ENCODE data around the gene FMN2.

The FMN2 gene

DNA sequence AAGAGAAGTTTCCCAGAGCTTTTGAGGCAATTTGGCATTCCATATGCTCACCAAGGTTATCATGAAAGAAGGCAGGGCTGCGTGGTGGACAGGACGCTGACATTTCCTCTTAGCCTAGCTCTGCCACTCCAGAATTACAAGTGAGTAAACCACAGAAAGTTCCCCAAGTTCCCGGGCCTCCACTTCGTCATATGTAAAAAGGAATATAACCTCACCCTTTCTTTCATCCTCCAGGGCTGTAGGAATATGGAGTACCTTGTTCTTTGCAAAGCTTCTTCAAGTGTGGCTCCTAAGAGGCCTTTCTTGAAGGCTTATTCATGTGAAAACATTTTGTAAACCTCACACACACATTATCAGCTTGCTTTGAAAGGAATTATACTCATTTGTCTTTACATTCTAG lies 310.0 kb downstream of the FMN2 start:
- no peaks in the 10 kb centered on the region for H3K9me3 ChIP-seq (ENCODE audit: control insufficient read depth, low read length)
- no peak overlapping the region for H3K4me2 ChIP-seq (ENCODE audit: low read length)
- no peak overlapping the region for H3K9ac ChIP-seq
- TF ChIP-seq, protein P1, sequence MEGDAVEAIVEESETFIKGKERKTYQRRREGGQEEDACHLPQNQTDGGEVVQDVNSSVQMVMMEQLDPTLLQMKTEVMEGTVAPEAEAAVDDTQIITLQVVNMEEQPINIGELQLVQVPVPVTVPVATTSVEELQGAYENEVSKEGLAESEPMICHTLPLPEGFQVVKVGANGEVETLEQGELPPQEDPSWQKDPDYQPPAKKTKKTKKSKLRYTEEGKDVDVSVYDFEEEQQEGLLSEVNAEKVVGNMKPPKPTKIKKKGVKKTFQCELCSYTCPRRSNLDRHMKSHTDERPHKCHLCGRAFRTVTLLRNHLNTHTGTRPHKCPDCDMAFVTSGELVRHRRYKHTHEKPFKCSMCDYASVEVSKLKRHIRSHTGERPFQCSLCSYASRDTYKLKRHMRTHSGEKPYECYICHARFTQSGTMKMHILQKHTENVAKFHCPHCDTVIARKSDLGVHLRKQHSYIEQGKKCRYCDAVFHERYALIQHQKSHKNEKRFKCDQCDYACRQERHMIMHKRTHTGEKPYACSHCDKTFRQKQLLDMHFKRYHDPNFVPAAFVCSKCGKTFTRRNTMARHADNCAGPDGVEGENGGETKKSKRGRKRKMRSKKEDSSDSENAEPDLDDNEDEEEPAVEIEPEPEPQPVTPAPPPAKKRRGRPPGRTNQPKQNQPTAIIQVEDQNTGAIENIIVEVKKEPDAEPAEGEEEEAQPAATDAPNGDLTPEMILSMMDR (IDR thresholded peaks at IDR 0.05) = no peak
- H2AFZ ChIP-seq = no peak overlapping the region
- H3K27me3 ChIP-seq (ENCODE audit: control insufficient read depth, insufficient read depth, low read length) = no peaks in the 10 kb centered on the region
- no peak overlapping the region for H3K27ac ChIP-seq
- H3K79me2 ChIP-seq = no peaks in the 10 kb centered on the region
- H3K4me3 ChIP-seq (ENCODE audit: low read depth, low read length) = no peak overlapping the region
- H3K36me3 ChIP-seq (ENCODE audit: control insufficient read depth, insufficient read depth, low read length) = no peaks in the 10 kb centered on the region
- peaks cover 3% of the 10 kb centered on the region for H3K4me1 ChIP-seq

DNA sequence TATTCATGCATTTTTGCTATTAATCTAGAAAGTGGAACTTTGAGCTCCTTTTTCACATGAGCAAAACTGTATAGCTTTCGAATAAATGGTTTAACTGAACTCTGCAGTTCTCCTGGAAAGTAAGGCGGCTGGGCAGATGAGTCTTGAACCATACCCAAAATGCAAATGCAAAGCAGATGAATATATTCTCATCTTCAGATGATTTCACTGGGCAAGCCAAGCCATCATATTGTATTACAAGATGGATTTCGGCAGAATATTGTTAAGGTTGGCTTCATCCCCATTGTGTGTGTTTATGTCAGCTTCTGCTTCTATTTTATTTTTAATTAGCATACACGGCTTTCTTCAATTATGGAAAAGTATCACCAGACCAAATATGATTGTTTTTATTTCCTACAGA lies 310.6 kb downstream of the FMN2 start:
- Histone ChIP-seq H3K27me3 (ENCODE audit: control insufficient read depth, insufficient read depth, low read length) (no peaks in the 10 kb centered on the region), H3K9me3 (ENCODE audit: control insufficient read depth, low read length) (no peaks in the 10 kb centered on the region), H3K9ac (no peak overlapping the region), H3K79me2 (no peaks in the 10 kb centered on the region), H3K4me2 (ENCODE audit: low read length) (no peak overlapping the region), H2AFZ (no peak overlapping the region), H3K4me3 (ENCODE audit: low read depth, low read length) (no peak overlapping the region), H3K4me1 (peaks cover 3% of the 10 kb centered on the region), H3K36me3 (ENCODE audit: control insufficient read depth, insufficient read depth, low read length) (no peaks in the 10 kb centered on the region), H3K27ac (no peak overlapping the region)
- TF ChIP-seq, protein P1 (IDR thresholded peaks at IDR 0.05) = no peak

- Histone ChIP-seq H3K27me3 (ENCODE audit: control insufficient read depth, insufficient read depth, low read length) (no peaks in the 10 kb centered on the region), H2AFZ (no peak overlapping the region), H3K4me3 (ENCODE audit: low read depth, low read length) (no peak overlapping the region), H3K27ac (no peak overlapping the region), H3K4me2 (ENCODE audit: low read length) (no peak overlapping the region), H3K9me3 (ENCODE audit: control insufficient read depth, low read length) (no peaks in the 10 kb centered on the region), H3K9ac (no peak overlapping the region), H3K4me1 (peaks cover under 1% of the 10 kb centered on the region), H3K79me2 (no peaks in the 10 kb centered on the region), H3K36me3 (ENCODE audit: control insufficient read depth, insufficient read depth, low read length) (no peaks in the 10 kb centered on the region)
- TF ChIP-seq, protein P1 (IDR thresholded peaks at IDR 0.05) = no peak
Measured at GRCh38 chr1:240404286-240404685, 312.6 kb downstream of the FMN2 start.

DNA sequence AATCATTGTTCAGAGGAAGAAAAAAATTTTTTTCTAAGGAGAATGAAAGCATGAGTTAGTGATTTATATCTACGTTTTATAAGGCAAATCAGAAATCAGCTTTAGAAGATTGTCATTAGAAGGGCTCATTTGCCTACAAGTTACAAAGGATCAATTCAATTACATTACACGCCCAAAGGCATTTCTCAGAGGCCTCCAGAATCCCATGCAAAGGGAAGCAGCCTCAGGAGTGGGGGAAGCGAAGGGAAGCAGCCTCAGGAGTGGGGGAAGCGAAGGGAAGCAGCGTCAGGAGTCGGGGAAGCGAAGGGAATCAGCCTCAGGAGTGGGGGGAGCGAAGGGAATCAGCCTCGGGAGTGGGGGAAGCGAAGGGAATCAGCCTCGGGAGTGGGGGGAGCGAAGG lies 314.1 kb downstream of the FMN2 start:
- no peaks in the 10 kb centered on the region for H3K27me3 ChIP-seq (ENCODE audit: control insufficient read depth, insufficient read depth, low read length)

DNA sequence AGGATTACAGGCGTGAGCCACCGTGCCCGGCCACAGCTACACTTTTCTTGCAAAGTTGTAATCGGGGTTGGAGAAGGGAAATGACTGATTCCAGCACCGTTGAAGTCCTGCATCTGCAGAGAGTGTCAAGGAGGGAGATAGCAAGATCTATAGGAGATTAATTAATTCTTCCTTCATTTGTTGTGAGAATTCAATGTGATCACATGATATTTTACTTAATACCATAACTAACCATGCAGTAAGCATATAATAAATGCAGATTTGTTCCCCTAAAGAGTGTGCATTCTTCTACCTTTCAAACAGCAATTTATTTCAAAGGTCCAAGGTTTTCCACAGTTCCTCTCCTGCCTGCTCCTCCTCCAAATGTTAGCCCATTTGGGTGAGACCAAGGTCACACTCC lies 315.7 kb downstream of the FMN2 start:
- H3K27me3 ChIP-seq (ENCODE audit: control insufficient read depth, insufficient read depth, low read length) = no peaks in the 10 kb centered on the region
- no peak overlapping the region for H3K4me2 ChIP-seq (ENCODE audit: low read length)
- H3K9ac ChIP-seq = no peak overlapping the region
- no peaks in the 10 kb centered on the region for H3K9me3 ChIP-seq (ENCODE audit: control insufficient read depth, low read length)
- H3K79me2 ChIP-seq = no peaks in the 10 kb centered on the region
- H3K27ac ChIP-seq = no peak overlapping the region
- no peaks in the 10 kb centered on the region for H3K4me1 ChIP-seq
- H3K36me3 ChIP-seq (ENCODE audit: control insufficient read depth, insufficient read depth, low read length) = no peaks in the 10 kb centered on the region
- no peak overlapping the region for H3K4me3 ChIP-seq (ENCODE audit: low read depth, low read length)
- no peak overlapping the region for H2AFZ ChIP-seq
- TF ChIP-seq, protein P1 (IDR thresholded peaks at IDR 0.05) = no peak

More for the DNA sequence above, 314.1 kb downstream of the FMN2 start:
- Histone ChIP-seq H3K36me3 (ENCODE audit: control insufficient read depth, insufficient read depth, low read length) (no peaks in the 10 kb centered on the region), H3K4me3 (ENCODE audit: low read depth, low read length) (no peak overlapping the region), H2AFZ (no peak overlapping the region), H3K4me1 (no peaks in the 10 kb centered on the region), H3K9me3 (ENCODE audit: control insufficient read depth, low read length) (no peaks in the 10 kb centered on the region), H3K4me2 (ENCODE audit: low read length) (no peak overlapping the region), H3K9ac (no peak overlapping the region), H3K79me2 (no peaks in the 10 kb centered on the region), H3K27ac (no peak overlapping the region)
- TF ChIP-seq, protein P1 (IDR thresholded peaks at IDR 0.05) = no peak
